NCI-H2196 treated with DMSO at 0.1 percent for 48 hours (cell line): ENCODE results near the gene DNAH10.

Experiments used
- DNase-seq: peaks from one replicate; lab custom pipeline; 2025; ENCODE audit not compliant: unreplicated experiment; lab: John Stamatoyannopoulos, UW

The DNAH10 gene

DNA sequence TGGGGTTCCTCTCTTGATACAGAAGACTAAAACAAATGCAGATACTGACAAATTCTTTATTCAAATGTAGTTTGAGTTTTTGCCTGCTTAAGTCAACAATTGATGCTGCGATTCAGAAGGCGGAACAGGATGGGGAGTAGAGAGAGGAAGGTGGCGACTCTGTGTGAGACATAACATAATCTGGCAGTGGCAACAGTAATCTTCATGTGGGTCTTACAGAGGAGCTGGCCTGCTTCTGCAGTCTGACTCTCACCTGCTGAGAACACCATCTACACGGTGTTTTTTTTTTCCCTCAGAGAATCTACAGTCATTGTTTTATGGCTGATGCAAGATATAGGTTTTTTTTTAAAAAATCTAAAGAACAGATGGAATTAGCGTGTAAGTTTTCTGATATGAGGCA lies 200.4 kb downstream of the DNAH10 start:
- DNase-seq, result no peak

DNA sequence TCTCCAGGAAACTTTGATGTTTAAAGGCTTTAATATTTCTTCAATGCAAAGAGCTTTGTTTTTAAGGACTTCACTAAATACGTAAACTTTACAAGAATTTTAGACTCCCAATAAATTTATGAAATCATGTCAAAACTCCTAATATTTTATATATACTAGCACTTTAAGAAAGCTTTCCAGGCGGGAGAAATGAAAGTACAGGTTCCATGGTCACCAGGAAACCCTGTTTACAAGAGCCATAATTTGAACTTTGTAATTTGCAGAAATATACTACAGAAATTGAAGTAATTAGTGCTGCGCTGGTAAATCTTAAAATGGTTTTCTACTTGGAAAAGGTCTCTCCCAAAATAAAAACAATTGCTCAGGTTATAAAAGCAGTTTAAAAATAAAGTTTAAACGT lies 201.7 kb downstream of the DNAH10 start:
- no peak for DNase-seq

DNA sequence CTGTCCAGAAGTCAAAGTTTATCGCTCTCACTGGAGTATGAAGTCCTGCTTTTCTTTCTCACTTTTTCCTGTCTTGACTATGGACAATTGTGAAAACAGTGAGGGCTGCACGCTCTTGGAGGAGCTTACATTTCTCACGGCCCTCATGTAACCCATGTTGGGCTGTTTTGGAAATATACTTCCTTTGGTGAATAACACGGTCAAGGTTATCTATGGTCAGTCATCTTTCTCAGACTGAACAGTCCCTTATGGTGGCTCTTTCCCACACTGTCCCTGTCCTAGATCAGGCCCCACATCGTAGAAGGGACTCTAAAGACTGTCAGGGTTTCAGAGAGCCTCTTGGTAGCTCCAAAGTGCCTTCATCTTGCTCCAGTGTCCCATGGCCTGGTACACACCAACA lies 203.3 kb downstream of the DNAH10 start:
- no peak for DNase-seq

DNA sequence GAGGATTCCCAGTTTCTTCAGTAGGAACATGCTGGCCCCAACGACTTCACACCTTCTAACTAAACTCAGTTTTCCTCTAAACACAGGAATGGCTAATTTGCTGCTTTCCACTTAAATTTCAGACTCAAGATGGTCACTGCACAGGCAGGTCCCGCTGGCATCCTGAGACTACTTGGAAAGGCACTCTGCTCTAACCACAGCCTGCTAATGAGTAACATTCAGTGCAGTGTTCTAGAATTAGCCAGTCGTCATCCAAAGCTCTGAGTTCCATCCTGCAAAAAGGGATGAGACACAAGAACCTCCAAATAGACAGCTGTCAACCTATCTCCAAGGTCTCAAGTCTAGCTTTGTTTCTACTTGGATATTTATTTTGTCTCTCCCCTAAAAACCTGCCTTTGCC lies 204.5 kb downstream of the DNAH10 start:
- DNase-seq, result no peak

- DNase-seq, result no peak
These were observed 205.1 kb downstream of the DNAH10 start for GRCh38 chr12:123967121-123967586.

GRCh38 chr12:123971449-123971769 lies 209.3 kb downstream of the DNAH10 start:
- DNase-seq, result no peak

- DNase-seq, result no peak
These were observed 209.8 kb downstream of the DNAH10 start for GRCh38 chr12:123971770-123972456.

DNA sequence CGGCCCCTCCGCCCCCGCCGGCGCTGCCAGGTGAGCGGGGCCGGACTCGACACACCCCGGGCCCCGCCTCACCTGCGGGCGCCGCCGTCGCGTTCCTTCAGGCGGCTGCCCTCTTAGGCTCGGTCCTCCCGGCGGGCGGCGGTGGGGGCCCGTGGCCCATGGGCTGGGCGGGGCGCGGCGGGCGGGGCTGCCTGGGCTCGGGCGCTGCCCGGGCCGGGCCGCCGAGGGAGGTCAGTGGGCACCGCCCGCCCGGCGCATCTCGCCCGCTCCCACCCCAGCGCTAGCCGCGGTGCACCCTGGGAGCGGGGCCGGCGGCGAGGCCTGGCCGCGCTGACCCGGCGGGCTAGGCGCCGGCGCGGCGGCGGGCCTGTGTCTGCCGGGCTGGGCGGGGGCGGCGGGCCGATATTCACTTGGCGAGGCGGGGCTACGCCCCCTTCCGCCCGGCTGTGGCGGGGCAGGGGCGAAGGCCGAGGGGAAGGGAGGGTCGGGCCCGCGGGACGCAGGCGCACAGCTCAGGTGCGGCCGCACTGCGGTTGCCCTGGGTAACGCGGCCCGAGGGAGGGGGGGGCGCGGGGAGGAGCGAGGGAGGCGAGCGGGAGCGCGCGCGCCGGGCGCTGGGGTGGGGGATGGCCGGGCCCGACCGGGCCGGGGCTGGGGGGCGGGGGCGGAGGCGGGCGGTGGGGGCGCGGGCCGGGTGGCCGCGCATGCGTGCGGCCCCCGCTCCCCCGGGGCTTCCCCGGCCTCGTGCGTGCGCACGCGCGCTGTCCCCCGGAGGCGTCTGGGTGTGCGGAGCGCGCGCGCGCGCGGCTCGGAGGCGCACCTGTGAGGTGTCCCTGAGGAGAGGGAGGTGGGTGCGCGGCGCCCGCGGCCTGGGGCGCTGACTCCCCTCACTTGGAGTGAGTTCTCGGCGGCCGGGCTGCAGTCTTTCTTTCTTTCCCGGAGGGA lies 210.6 kb downstream of the DNAH10 start, which contains the start of the genes CCDC92 and ZNF664:
CCDC92 (minus strand) TSS at position 375 of the 945 bp plus-strand sequence. CDS start 28,526 bp downstream, outside the sequence.
ZNF664 (plus strand) TSS at position 759 of the 945 bp plus-strand sequence. CDS start 38,930 bp downstream, outside the sequence.
- DNase-seq, result peak; percentile 87

- no peak for DNase-seq
These were observed 211.6 kb downstream of the DNAH10 start for GRCh38 chr12:123973552-123974341.

- no peak for DNase-seq
These were observed 214.2 kb downstream of the DNAH10 start for GRCh38 chr12:123976227-123976826.

GRCh38 chr12:123979566-123979965 lies 217.5 kb downstream of the DNAH10 start:
- DNase-seq, result no peak

DNA sequence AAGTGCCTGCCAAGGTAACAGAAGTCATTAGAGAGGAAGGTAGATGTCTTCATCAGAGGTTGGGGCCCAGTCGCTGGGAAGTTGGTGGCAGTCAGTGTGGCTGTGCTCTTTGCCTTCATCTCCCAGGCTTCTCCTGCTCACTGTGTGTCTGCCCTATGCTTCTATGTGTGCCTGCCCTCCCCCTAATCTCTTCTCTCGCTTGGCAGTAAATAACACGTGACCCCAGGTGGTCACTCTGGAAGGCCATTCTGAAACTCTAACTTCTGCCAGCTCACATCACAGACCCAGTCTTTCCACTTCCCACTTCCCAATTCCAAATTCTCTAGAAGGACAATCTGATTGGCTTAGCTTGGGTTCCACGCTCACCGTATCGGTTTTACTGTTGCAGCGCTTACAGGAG lies 220.2 kb downstream of the DNAH10 start:
- no peak for DNase-seq

DNA sequence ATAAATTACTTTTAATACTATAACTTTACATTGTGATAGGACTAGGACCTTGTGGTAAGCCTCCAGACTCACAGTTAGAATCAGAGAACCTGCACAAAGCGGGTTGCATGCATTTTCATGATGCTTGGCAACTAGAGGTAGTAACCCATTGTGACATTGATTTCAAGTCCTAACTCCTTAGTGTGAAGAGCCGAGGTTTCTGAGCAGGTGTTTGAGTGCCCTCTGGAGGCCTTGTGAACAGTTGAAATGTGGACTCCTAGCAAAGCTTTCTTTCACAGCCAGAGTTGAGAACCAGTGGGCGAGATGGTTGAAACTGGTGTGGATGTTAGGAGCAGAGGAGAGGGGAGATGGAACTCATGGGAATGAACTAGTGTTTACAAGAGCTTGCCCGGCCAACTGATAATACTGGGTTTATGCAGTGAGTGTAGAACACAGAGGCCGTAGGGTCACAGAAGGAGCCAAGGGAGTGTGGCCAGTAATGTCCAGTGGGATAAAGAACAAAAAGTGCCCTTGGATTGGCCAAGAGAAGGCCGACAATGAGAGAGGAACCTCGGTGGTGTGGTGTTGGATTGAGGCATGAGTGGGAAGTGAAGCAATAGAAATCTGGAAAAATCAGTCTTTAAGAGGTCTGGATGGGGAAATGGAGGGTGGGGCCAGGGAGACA lies 221.9 kb downstream of the DNAH10 start:
- DNase-seq, result peak; percentile 16

GRCh38 chr12:123984903-123985302 lies 222.8 kb downstream of the DNAH10 start:
- no peak for DNase-seq
